ENCODE measurements around the gene AK8. TPM values are rescaled to one million over a fixed set of nuclear protein-coding genes. Genes with fewer than 3 reads are reported as not detected.
A peak's percentile ranks its signal among the peaks of the same experiment; 100 is the strongest.

The AK8 gene
- total and polyA plus RNA-seq, 9 of the 15 experiments (the other 6 are each of a cell fraction or from before 2014, with no cell fraction given), result 0.06 to 0.37 TPM; not detected in 7

- no peak for TF ChIP-seq HMBOX1 (IDR thresholded peaks at IDR 0.05)
These were observed 31.1 kb downstream of the AK8 start (continued) for GRCh38 chr9:132846918-132847515.

- H3K27ac ChIP-seq (ENCODE audit: extremely low read depth, low read depth, low read length), result no peak overlapping the region
- in situ Hi-C loops (cut with MboI), result no loop called here
- H2AFZ ChIP-seq (ENCODE audit: low read depth, low read length), result no peak overlapping the region
- peaks cover 18 to 48% of the 10 kb centered on the region in 2 experiments; a peak in 4 of 5 replicates for H3K27me3 ChIP-seq (ENCODE audit: control insufficient read depth in 2 of 2, insufficient read depth in 2 of 2, low read length in 2 of 2)
- no peaks in the 10 kb centered on the region for H3K79me2 ChIP-seq (ENCODE audit: control insufficient read depth, insufficient read depth, low read length)
- H3K9me1 ChIP-seq (ENCODE audit: control insufficient read depth, insufficient read depth, low read length), result no peaks in the 10 kb centered on the region
- H4K20me1 ChIP-seq (replicated peaks; ENCODE audit: control insufficient read depth, insufficient read depth, low read length), result no peaks in the 10 kb centered on the region
- DNase-seq (ENCODE audit: extremely low read depth in 1 of 4, low spot score in 3 of 4) (no peak), ATAC-seq (no peak), FAIRE-seq (no peak)
- 3% methylated on average over 12 of the region's 12 CpGs for WGBS (ENCODE audit: insufficient coverage, low coverage, missing lambda C conversion rate)
- H3K36me3 ChIP-seq (ENCODE audit: control insufficient read depth, insufficient read depth, low read length), result no peaks in the 10 kb centered on the region
- TF ChIP-seq AFF4 (CRISPR knock-in tag; IDR thresholded peaks at IDR 0.05), result no peak
- TF ChIP-seq NFIC (IDR thresholded peaks at IDR 0.05), result peak; percentile 75
- TF ChIP-seq ZNF24 (IDR thresholded peaks at IDR 0.05), result peak; percentile 75; the same call in 1 of the 2 replicates
- ChIA-PET CTCF (ENCODE audit: low intra/inter-chr PET ratio) (no interaction called here), POLR2A (interaction anchor here (0.9 to 1.0 kb wide), 2 partner anchors 11 to 45 kb away, joined by 3 read pairs; no protein-coding TSS in a partner anchor)
- no peaks in the 10 kb centered on the region for H3K9me3 ChIP-seq (replicated peaks; ENCODE audit: control insufficient read depth, insufficient read depth, low read depth, low read length)
- H3K4me1 ChIP-seq (replicated peaks in 1 of 2; ENCODE audit: control insufficient read depth in 2 of 2, insufficient read depth in 2 of 2, low read length in 2 of 2), result no peaks in the 10 kb centered on the region; a peak in 1 of 5 replicates
- H3K4me2 ChIP-seq (ENCODE audit: insufficient read depth, low read length), result no peak overlapping the region
- intact Hi-C loops (cut with micrococcal nuclease), result no loop called here
- H3K9ac ChIP-seq (ENCODE audit: insufficient read depth in 1 of 2, low read depth in 2 of 2, low read length in 2 of 2), result no peak overlapping the region
- BruUV-seq (replicated peaks), result no TSS peak
- no peak overlapping the region for H3K4me3 ChIP-seq
These were observed 31.8 kb downstream of the AK8 start for GRCh38 chr9:132846109-132846917.

All from K562 (cell line).